Stimulated activated naive B cell treated with anti-CD40 and anti-IgM and Interleukin-4, amounts not matched to agents 10 μg/mL and 1 μg/mL and 100 μg/mL, for 72 hours (primary cell): ENCODE measurements around the gene VASH2.
"Not testable (repeated sequence)": the region's sequence is repeated elsewhere in the genome, so short reads cannot be mapped to it uniquely, and the experiment has no call there.

Experiments used
- ATAC-seq, 2 donors: fragments of 150-1000 bp; cut with Tn5 transposase; replicated peaks; 2 replicates each; pipeline ENCODE4 v1.10.0; 2021; ENCODE audit warnings: moderate library complexity in 1 of 2
- DNase-seq: peaks from one replicate; pipeline ENCODE4 v3.0.0; 2021
- H3K27ac Mint-ChIP-seq: one replicate; pipeline ENCODE4 v1.8.0; 2022; ENCODE audit warnings: mild to moderate bottlenecking, mixed read lengths
- H3K27me3 Mint-ChIP-seq, 2 donors: one replicate each; pipeline ENCODE4 v1.8.0; 2022; ENCODE audit warnings: mixed read lengths in 2 of 2
- H3K36me3 Mint-ChIP-seq, 2 donors: one replicate each; pipeline ENCODE4 v1.8.0; 2022; ENCODE audit warnings: mixed read lengths in 2 of 2, mild to moderate bottlenecking in 1 of 2
- H3K4me1 Mint-ChIP-seq, 2 donors: one replicate each; pipeline ENCODE4 v1.8.0; 2022; ENCODE audit warnings: mixed read lengths in 2 of 2, mild to moderate bottlenecking in 1 of 2
- H3K4me3 Mint-ChIP-seq, 2 donors: one replicate each; pipeline ENCODE4 v1.8.0; 2022; ENCODE audit warnings: mild to moderate bottlenecking in 2 of 2, mixed read lengths in 2 of 2, moderate library complexity in 1 of 2
- H3K9me3 Mint-ChIP-seq, 2 donors: one replicate each; pipeline ENCODE4 v1.8.0; 2022; ENCODE audit warnings: mixed read lengths in 2 of 2, mild to moderate bottlenecking in 1 of 2

The VASH2 gene

GRCh38 chr1:213027024-213027423, 76.7 kb downstream of the VASH2 start:
- not testable (repeated sequence) for H3K36me3 Mint-ChIP-seq, H3K27ac Mint-ChIP-seq, H3K4me3 Mint-ChIP-seq, H3K4me1 Mint-ChIP-seq, H3K9me3 Mint-ChIP-seq, DNase-seq, ATAC-seq
- H3K27me3 Mint-ChIP-seq, result peaks cover 46 to 54% of the 10 kb centered on the region in 2 donors

- H3K9me3 Mint-ChIP-seq, result no peaks in the 10 kb centered on the region
- no peaks in the 10 kb centered on the region for H3K36me3 Mint-ChIP-seq
- no peak overlapping the region for H3K27ac Mint-ChIP-seq
- H3K4me3 Mint-ChIP-seq, result no peak overlapping the region
- no peaks in the 10 kb centered on the region for H3K4me1 Mint-ChIP-seq
- no peak for DNase-seq
- ATAC-seq, result no peak
- H3K27me3 Mint-ChIP-seq, result peaks cover 40 to 41% of the 10 kb centered on the region in 2 donors
Observed at GRCh38 chr1:213032651-213033050, 82.3 kb downstream of the VASH2 start.

GRCh38 chr1:213034713-213035112, 84.4 kb downstream of the VASH2 start:
- H3K36me3 Mint-ChIP-seq, result no peaks in the 10 kb centered on the region
- H3K4me3 Mint-ChIP-seq, result no peak overlapping the region
- H3K9me3 Mint-ChIP-seq, result no peaks in the 10 kb centered on the region
- DNase-seq, result no peak
- H3K4me1 Mint-ChIP-seq, result no peaks in the 10 kb centered on the region
- H3K27me3 Mint-ChIP-seq, result peaks cover 36 to 42% of the 10 kb centered on the region in 2 donors
- no peak for ATAC-seq
- H3K27ac Mint-ChIP-seq, result no peak overlapping the region

GRCh38 chr1:213035573-213035972, 85.2 kb downstream of the VASH2 start:
- Mint-ChIP-seq H3K9me3 (no peaks in the 10 kb centered on the region), H3K36me3 (no peaks in the 10 kb centered on the region), H3K4me3 (no peak overlapping the region), H3K27me3 (peaks cover 30 to 36% of the 10 kb centered on the region in 2 donors), H3K4me1 (no peaks in the 10 kb centered on the region), H3K27ac (no peak overlapping the region)
- no peak for DNase-seq
- no peak for ATAC-seq
